Measurements from ENCODE around the gene NUP214.

NUP214 gene

GRCh38 chr9:131275332-131276093, 150.1 kb downstream of the NUP214 start:
- H3K4me3 ChIP-seq (replicated peaks; ENCODE audit: insufficient read depth, low read length), result peak overlapping the region; percentile 63

GRCh38 chr9:131276094-131276888, 150.9 kb downstream of the NUP214 start, which contains the start of gene FAM78A:
FAM78A (minus strand) TSS chr9:131276510; CDS start chr9:131276179, 331 bp downstream.
- DNase-seq (ENCODE audit: low read depth in 1 of 2, low spot score in 1 of 2), result peak; percentile 51 to 75
- TF ChIP-seq SPI1 (IDR thresholded peaks at IDR 0.05; ENCODE audit: borderline replicate concordance, low read depth) (peak; percentile 46; the same call in 1 of the 2 replicates), REST (IDR thresholded peaks at IDR 0.05; ENCODE audit: insufficient replicate concordance, low read depth) (peak; percentile 37), CTCF (IDR thresholded peaks at IDR 0.05; ENCODE audit: insufficient read depth, low read length) (no peak), POLR2AphosphoS5 (IDR thresholded peaks at IDR 0.05; ENCODE audit: low read depth) (no peak; the same call in 1 of the 2 replicates), GABPA (IDR thresholded peaks at IDR 0.05; ENCODE audit: low read depth) (no peak)
- peak within 1 kb of the TSS; percentile 63 for H3K4me3 ChIP-seq (replicated peaks; ENCODE audit: insufficient read depth, low read length)
- peak within 1 kb of the TSS; percentile 95 for H3K27ac ChIP-seq (replicated peaks)
- H3K27me3 ChIP-seq (ENCODE audit: insufficient read depth, poor library complexity, severe bottlenecking), result peaks cover 2% of the 10 kb centered on the region

More at GRCh38 chr9:131275332-131276093, 150.1 kb downstream of the NUP214 start:
- TF ChIP-seq SPI1 (IDR thresholded peaks at IDR 0.05; ENCODE audit: borderline replicate concordance, low read depth) (no peak), POLR2AphosphoS5 (IDR thresholded peaks at IDR 0.05; ENCODE audit: low read depth) (no peak; the same call in none of the 2 replicates), REST (IDR thresholded peaks at IDR 0.05; ENCODE audit: insufficient replicate concordance, low read depth) (no peak), GABPA (IDR thresholded peaks at IDR 0.05; ENCODE audit: low read depth) (no peak), CTCF (IDR thresholded peaks at IDR 0.05; ENCODE audit: insufficient read depth, low read length) (no peak)
- peak; percentile 57 to 63 for DNase-seq (ENCODE audit: low read depth in 1 of 2, low spot score in 1 of 2)
- peak overlapping the region; percentile 95 for H3K27ac ChIP-seq (replicated peaks)
- no peaks in the 10 kb centered on the region for H3K27me3 ChIP-seq (ENCODE audit: insufficient read depth, poor library complexity, severe bottlenecking)

GRCh38 chr9:131276891-131277286, 151.5 kb downstream of the NUP214 start:
- TF ChIP-seq SPI1 (IDR thresholded peaks at IDR 0.05; ENCODE audit: borderline replicate concordance, low read depth) (no peak), CTCF (IDR thresholded peaks at IDR 0.05; ENCODE audit: insufficient read depth, low read length) (no peak), REST (IDR thresholded peaks at IDR 0.05; ENCODE audit: insufficient replicate concordance, low read depth) (no peak), GABPA (IDR thresholded peaks at IDR 0.05; ENCODE audit: low read depth) (no peak), POLR2AphosphoS5 (IDR thresholded peaks at IDR 0.05; ENCODE audit: low read depth) (no peak)
- H3K4me3 ChIP-seq (replicated peaks; ENCODE audit: insufficient read depth, low read length), result peak overlapping the region; percentile 63
- peak overlapping the region; percentile 95 for H3K27ac ChIP-seq (replicated peaks)
- peaks cover 5% of the 10 kb centered on the region for H3K27me3 ChIP-seq (ENCODE audit: insufficient read depth, poor library complexity, severe bottlenecking)
- peak in 1 of 2 experiments; percentile 24 for DNase-seq (ENCODE audit: low read depth in 1 of 2, low spot score in 1 of 2)
